HUES64 (cell line): ENCODE data around the gene APP. TPM values are rescaled to one million over a fixed set of nuclear protein-coding genes. Genes with fewer than 3 reads are reported as not detected.

ENCODE experiments used
- H3K27ac ChIP-seq: 2 replicates; pipeline ENCODE4 v1.7.0; 2013; ENCODE audit warnings: low read depth, low read length, inconsistent platforms
- H3K27me3 ChIP-seq: 2 replicates; pipeline ENCODE4 v1.6.1; 2013; ENCODE audit warnings: mild to moderate bottlenecking, low read length; ENCODE audit not compliant: insufficient read depth
- H3K36me3 ChIP-seq: 2 replicates; pipeline ENCODE4 v1.6.1; 2013; ENCODE audit warnings: mild to moderate bottlenecking, low read length; ENCODE audit not compliant: insufficient read depth
- H3K4me1 ChIP-seq: 2 replicates; pipeline ENCODE4 v1.6.1; 2013; ENCODE audit warnings: mild to moderate bottlenecking, low read length, moderate library complexity; ENCODE audit not compliant: insufficient read depth
- H3K4me3 ChIP-seq: 2 replicates; pipeline ENCODE4 v1.5.1; 2013; ENCODE audit warnings: mild to moderate bottlenecking, low read length, moderate library complexity
- H3K9ac ChIP-seq: 2 replicates; pipeline ENCODE4 v1.6.1; 2013; ENCODE audit warnings: mild to moderate bottlenecking, low read depth, low read length
- H3K9me3 ChIP-seq: 2 replicates; pipeline ENCODE4 v1.6.1; 2013; ENCODE audit warnings: low read depth, low read length; ENCODE audit not compliant: insufficient read depth
- WGBS: fragments of 150-250, 120-280 bp; methylation state at CpG from one replicate; pipeline ENCODE4 v1.1.7; 2013; ENCODE audit warnings: missing lambda C conversion rate; 5-methylcytosine and 5-hydroxymethylcytosine counted together
- polyA plus RNA-seq, 2 experiments: library from polyadenylated mRNA; stranded (reverse); fragments of 50-300 nt; gene quantifications; one replicate each; pipeline ENCODE4 v1.2.3, GENCODE V29; 2013

The APP gene
- polyA plus RNA-seq (2013, experiment 1 of 2) = 335 TPM
- 380 TPM for polyA plus RNA-seq (2013, experiment 2 of 2)

DNA sequence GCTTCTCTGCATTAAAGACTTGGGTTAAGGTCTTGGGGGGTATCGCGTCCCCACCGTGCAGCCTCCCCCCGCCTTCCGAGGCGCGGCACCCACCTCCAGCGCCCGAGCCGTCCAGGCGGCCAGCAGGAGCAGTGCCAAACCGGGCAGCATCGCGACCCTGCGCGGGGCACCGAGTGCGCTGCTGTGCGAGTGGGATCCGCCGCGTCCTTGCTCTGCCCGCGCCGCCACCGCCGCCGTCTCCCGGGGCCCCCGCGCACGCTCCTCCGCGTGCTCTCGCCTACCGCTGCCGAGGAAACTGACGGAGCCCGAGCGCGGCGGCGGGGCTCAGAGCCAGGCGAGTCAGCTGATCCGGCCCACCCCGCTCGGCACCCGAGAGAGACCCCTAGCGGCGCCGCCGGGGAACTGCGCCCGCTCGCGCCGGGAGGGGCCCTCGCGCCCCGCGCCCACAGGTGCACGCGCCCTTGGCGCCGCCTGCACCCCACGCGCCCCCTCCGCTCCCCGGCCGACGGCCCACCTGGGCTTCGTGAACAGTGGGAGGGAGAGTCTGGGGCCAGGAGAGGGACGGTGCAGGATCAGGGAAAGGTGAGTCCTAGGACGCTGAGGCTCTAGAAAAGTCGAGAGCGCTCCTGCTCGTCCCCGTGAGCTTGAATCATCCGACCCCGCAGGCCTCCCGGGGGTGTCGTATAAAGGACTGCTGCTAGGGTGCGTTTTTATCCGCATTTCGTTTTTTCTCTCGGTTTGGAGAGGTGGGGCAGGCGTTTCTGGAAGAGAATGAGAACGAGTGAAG lies at the start of gene APP:
Gene APP, minus strand, starts transcription at position 300 of the 787 bp plus-strand sequence. Its CDS starts 150 bp downstream, at position 150.
- Histone ChIP-seq H3K9me3 (no peaks in the 10 kb centered on the region), H3K9ac (peak within 1 kb of the TSS; percentile 97), H3K27me3 (no peaks in the 10 kb centered on the region), H3K4me3 (peak within 1 kb of the TSS; percentile 95), H3K36me3 (no peaks in the 10 kb centered on the region), H3K4me1 (peaks cover 37% of the 10 kb centered on the region), H3K27ac (peak within 1 kb of the TSS; percentile 78)
- WGBS = under 1% methylated on average over 87 of the region's 88 CpGs

DNA sequence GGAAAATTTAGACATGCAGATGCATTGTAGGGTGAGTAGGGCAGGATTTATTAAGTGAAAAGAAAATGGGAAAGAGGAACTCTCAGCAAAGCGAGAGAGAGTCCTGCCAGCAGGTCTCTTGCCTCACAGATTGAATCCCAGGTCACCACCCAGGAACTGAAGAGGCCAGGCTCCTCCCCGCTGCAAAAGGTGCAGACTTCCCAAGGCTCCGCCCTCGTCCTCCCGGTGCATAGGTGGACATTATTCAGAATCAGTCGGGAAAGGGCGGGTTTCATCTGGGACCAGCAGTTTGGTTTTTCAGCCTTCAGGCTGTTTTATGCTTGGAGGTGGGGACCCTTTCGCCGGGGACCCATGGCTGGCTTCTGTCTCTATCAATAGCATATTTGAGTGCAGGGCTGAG lies 41.6 kb upstream of the APP start:
- H3K9me3 ChIP-seq = no peaks in the 10 kb centered on the region
- no peak overlapping the region for H3K4me3 ChIP-seq
- no peaks in the 10 kb centered on the region for H3K27me3 ChIP-seq
- 83% methylated on average over 9 of the region's 9 CpGs for WGBS
- no peaks in the 10 kb centered on the region for H3K36me3 ChIP-seq
- H3K4me1 ChIP-seq = peaks cover 23% of the 10 kb centered on the region
- H3K27ac ChIP-seq = no peak overlapping the region
- no peak overlapping the region for H3K9ac ChIP-seq

DNA sequence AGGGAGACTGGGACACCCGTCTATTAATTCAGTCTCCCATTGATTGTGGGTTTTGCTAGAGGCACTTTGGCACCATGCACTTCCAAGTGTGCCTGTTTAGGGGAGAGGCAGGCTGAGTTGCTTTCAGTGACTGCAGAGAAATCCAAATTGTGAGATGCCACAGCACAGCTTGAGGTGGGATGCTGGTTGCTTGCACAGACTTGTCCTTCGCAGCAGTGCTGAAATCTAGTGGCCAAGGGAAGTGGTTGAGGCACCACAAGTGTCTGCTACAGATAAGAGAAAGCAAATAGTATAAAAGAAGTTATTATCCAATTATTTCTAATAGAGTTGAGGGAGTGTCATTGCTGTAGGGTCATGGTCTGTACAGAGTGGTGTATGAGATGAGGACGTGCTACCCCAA lies 40.0 kb upstream of the APP start:
- H3K27me3 ChIP-seq = no peaks in the 10 kb centered on the region
- H3K27ac ChIP-seq = no peak overlapping the region
- H3K4me3 ChIP-seq = no peak overlapping the region
- no peaks in the 10 kb centered on the region for H3K36me3 ChIP-seq
- peaks cover 28% of the 10 kb centered on the region for H3K4me1 ChIP-seq
- no peak overlapping the region for H3K9ac ChIP-seq
- WGBS = 90% methylated on average over 3 of the region's 3 CpGs
- no peaks in the 10 kb centered on the region for H3K9me3 ChIP-seq

DNA sequence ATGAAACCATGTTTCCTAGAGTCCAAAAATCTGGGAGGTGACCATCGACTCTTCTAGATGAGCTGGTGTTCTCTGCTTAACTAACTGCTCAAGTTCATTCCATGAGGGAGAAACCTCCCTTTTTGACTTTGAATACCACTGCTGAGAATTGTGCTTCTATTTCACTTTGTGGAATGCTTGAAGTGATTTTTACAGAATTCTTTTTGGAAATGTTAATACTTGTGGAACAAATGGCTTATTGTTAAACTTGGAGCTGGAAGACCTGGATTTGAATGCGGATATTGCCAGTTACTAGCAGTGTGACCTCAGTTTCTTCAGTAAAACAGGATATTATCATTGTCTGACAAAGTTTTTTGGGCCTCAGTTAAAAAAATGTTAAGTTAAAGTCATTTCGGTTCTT lies 36.5 kb upstream of the APP start:
- no peak overlapping the region for H3K9ac ChIP-seq
- H3K27me3 ChIP-seq = no peaks in the 10 kb centered on the region
- no peaks in the 10 kb centered on the region for H3K36me3 ChIP-seq
- no peaks in the 10 kb centered on the region for H3K9me3 ChIP-seq
- H3K27ac ChIP-seq = no peak overlapping the region
- no peak overlapping the region for H3K4me3 ChIP-seq
- peaks cover 16% of the 10 kb centered on the region for H3K4me1 ChIP-seq
- WGBS = 92% methylated on average over 3 of the region's 3 CpGs

- 92% methylated on average over 4 of the region's 4 CpGs for WGBS
- Histone ChIP-seq H3K9ac (no peak overlapping the region), H3K27ac (no peak overlapping the region)
These were observed 28.9 kb upstream of the APP start for GRCh38 chr21:26199456-26199855.

GRCh38 chr21:26195708-26196107 lies 25.1 kb upstream of the APP start:
- no peak overlapping the region for H3K4me3 ChIP-seq
- no peaks in the 10 kb centered on the region for H3K9me3 ChIP-seq
- no peaks in the 10 kb centered on the region for H3K36me3 ChIP-seq
- H3K27ac ChIP-seq = no peak overlapping the region
- no peaks in the 10 kb centered on the region for H3K4me1 ChIP-seq
- 99% methylated on average over 4 of the region's 4 CpGs for WGBS
- no peak overlapping the region for H3K9ac ChIP-seq
- no peaks in the 10 kb centered on the region for H3K27me3 ChIP-seq

More at GRCh38 chr21:26199456-26199855, 28.9 kb upstream of the APP start:
- H3K27me3 ChIP-seq = no peaks in the 10 kb centered on the region
- H3K4me1 ChIP-seq = no peaks in the 10 kb centered on the region
- no peak overlapping the region for H3K4me3 ChIP-seq
- no peaks in the 10 kb centered on the region for H3K9me3 ChIP-seq
- no peaks in the 10 kb centered on the region for H3K36me3 ChIP-seq

DNA sequence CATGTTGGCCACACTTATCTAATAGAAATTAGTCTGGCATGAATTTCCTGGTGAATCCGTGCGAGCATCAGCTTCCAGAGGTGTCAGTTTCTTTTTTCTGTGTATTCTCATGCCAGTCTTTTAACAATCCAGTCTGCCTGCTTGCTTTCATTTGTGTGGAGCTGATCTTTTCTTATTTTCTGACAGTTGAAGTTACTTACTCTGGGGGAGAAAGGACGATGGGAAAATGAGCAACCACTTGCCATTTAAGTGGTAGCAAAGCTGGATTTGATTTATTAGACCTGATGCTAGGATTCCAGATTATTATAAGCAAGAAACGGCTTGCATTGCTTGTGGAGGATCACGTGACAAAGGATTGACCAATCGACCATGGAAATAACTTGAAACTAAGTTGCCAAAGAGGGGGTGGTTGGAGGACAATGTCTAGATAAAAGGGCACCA lies 24.3 kb upstream of the APP start:
- WGBS = 87% methylated on average over 6 of the region's 6 CpGs

GRCh38 chr21:26194326-26194725 lies 23.8 kb upstream of the APP start:
- Histone ChIP-seq H3K4me1 (no peaks in the 10 kb centered on the region), H3K9ac (no peak overlapping the region), H3K27ac (no peak overlapping the region), H3K27me3 (no peaks in the 10 kb centered on the region), H3K4me3 (no peak overlapping the region), H3K9me3 (no peaks in the 10 kb centered on the region), H3K36me3 (no peaks in the 10 kb centered on the region)
- no CpG with 5 or more reads among the region's 3 CpGs for WGBS

More for the DNA sequence above, 24.3 kb upstream of the APP start:
- Histone ChIP-seq H3K36me3 (no peaks in the 10 kb centered on the region), H3K27me3 (no peaks in the 10 kb centered on the region), H3K9ac (no peak overlapping the region), H3K9me3 (no peaks in the 10 kb centered on the region), H3K4me3 (no peak overlapping the region), H3K27ac (no peak overlapping the region), H3K4me1 (no peaks in the 10 kb centered on the region)

GRCh38 chr21:26191609-26192008 lies 21.0 kb upstream of the APP start:
- Histone ChIP-seq H3K9me3 (no peaks in the 10 kb centered on the region), H3K36me3 (no peaks in the 10 kb centered on the region), H3K27ac (no peak overlapping the region), H3K27me3 (no peaks in the 10 kb centered on the region), H3K4me3 (no peak overlapping the region), H3K4me1 (no peaks in the 10 kb centered on the region), H3K9ac (no peak overlapping the region)
- WGBS = 95% methylated on average over 5 of the region's 5 CpGs

DNA sequence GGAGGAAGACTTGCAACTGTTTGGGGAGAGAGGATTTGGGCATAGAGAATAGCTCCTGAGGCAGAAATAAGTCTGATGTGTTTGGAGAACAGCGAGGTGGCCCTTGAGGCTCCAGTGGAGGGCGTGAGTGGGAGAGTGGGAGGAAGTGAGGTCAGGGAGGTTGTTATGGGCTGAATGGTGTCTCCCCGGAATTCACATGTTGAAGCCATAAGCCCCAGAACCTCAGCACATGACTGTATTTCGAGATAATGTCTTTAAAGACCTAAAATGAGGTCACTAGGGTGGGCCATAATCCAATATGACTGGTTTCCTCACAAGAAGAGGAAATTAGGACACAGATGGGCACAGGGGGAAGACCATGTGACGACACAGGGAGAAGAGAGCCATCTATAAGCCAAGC lies 17.9 kb upstream of the APP start:
- Histone ChIP-seq H3K36me3 (no peaks in the 10 kb centered on the region), H3K9ac (no peak overlapping the region), H3K4me3 (no peak overlapping the region), H3K9me3 (0 out of 2 replicates have a peak, but pooled peaks cover 5% of the 10 kb centered on the region), H3K4me1 (no peaks in the 10 kb centered on the region), H3K27me3 (no peaks in the 10 kb centered on the region), H3K27ac (no peak overlapping the region)
- 91% methylated on average over 5 of the region's 5 CpGs for WGBS

GRCh38 chr21:26185446-26185845 lies 14.9 kb upstream of the APP start:
- Histone ChIP-seq H3K27ac (no peak overlapping the region), H3K9ac (no peak overlapping the region), H3K4me3 (no peak overlapping the region), H3K9me3 (0 out of 2 replicates have a peak, but pooled peaks cover 5% of the 10 kb centered on the region), H3K27me3 (no peaks in the 10 kb centered on the region), H3K36me3 (no peaks in the 10 kb centered on the region), H3K4me1 (no peaks in the 10 kb centered on the region)
- WGBS = 94% methylated on average over 1 of the region's 2 CpGs
